Muscle layer of duodenum (tissue), 2 donors: Measurements from ENCODE around the gene MTURN.

Source experiments
- H3K27ac ChIP-seq: one replicate; pipeline ENCODE4 v1.7.0; 2013; ENCODE audit warnings: mild to moderate bottlenecking, low read length
- H3K27me3 ChIP-seq: one replicate; pipeline ENCODE4 v1.7.0; 2013; ENCODE audit warnings: low read depth, mild to moderate bottlenecking, control low read depth, low read length
- H3K36me3 ChIP-seq, 2 donors: one replicate each; pipeline ENCODE4 v1.7.0; 2013; ENCODE audit warnings: low read length in 2 of 2, control low read depth in 1 of 2, mild to moderate bottlenecking in 1 of 2; ENCODE audit not compliant: insufficient read depth in 2 of 2, control insufficient read depth in 1 of 2
- H3K4me1 ChIP-seq, 2 donors: one replicate each; pipeline ENCODE4 v1.7.0; 2013; ENCODE audit warnings: low read length in 2 of 2, mild to moderate bottlenecking in 2 of 2, control low read depth in 1 of 2, moderate library complexity in 1 of 2; ENCODE audit not compliant: insufficient read depth in 2 of 2, control insufficient read depth in 1 of 2
- H3K4me3 ChIP-seq, 2 donors: one replicate each; pipeline ENCODE4 v1.7.0; 2013; ENCODE audit warnings: low read length in 2 of 2, low read depth in 1 of 2, mild to moderate bottlenecking in 1 of 2
- H3K9me3 ChIP-seq, 2 donors: one replicate each; pipeline ENCODE4 v1.7.0; 2013; ENCODE audit warnings: low read length in 2 of 2, control low read depth in 1 of 2, mild to moderate bottlenecking in 1 of 2; ENCODE audit not compliant: control insufficient read depth in 1 of 2
- donor health status: healthy.

The MTURN gene

DNA sequence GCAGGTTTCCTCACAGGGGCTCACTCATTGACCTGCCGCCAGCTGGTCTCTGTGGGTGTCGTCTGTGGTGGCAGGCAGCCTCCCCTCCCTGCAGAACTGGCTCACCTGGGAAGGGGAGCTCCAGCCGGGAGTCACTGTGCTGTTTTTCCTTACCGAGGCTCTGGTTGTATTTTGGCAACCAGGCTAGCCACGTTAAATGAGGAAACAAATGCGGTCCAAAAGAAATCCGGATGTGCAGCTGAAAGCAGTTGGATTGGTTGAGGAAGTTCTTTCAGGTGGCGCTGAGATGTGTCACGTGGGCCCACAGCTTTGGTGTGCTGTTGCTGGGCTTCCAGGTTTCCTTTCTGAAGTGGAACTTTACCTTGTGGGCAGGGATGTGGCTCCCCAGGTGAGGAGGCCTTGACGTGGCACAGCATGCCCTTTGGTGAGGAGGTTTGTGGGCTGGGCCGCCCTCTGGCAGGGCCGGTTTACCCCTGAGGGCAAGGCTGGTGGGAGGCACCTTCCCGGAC, 14.2 kb downstream of the MTURN start:
- Histone ChIP-seq H3K27me3 (no peaks in the 10 kb centered on the region), H3K36me3 (peaks cover 3 to 18% of the 10 kb centered on the region in 2 donors), H3K4me1 (peaks cover 0 to 15% of the 10 kb centered on the region in 2 donors), H3K4me3 (no peak overlapping the region), H3K9me3 (no peaks in the 10 kb centered on the region), H3K27ac (no peak overlapping the region)

DNA sequence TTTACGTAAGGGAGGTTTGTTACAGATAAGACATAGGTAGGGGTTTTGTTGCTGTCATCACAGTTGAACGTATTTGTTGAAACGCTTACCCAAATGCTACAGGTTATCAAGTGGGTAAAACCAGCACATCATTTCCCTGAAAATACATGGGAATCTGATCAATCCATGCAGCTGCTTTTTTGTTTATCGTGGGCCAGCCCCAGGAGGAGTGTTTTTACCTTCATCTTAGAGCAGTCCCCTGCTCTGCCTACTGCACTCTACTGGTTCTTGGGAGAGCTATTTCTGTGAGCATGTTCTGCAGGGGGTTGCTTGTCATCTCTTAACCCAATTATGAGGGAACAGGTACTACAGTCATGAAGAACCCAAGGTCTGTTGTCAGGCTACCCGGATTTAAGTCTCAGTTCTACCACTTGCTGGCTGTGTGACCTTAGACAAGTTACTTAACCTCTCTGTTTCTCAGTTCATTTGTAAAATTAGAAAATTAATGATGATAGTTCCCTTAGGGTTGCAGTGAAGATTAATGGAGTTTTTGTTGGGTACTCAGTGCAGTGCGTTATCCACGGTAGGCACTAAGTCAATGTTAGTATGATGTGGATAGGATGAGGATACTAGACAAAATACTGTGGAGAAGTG, 15.0 kb downstream of the MTURN start:
- Histone ChIP-seq H3K27me3 (no peaks in the 10 kb centered on the region), H3K27ac (no peak overlapping the region)

DNA sequence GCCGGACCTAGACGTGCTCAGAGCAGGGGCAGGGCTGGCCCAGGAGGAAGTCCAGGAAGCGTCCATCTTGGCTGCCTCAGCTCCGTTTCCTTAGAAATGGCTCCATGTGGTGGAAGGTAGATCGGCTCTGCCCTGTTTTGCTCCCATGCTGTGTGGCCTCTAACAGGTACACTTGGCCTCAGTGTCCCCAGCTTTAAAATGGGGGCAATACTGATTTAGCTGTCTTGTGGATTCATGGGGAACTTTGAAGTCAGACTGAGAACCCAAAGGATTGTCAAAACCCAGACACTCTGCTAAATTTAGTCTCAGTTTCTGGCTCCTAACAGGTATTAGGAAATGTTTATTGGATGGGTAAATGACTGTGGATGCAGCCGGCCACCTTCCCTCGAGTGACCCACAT, 15.9 kb downstream of the MTURN start:
- peaks cover 0 to 15% of the 10 kb centered on the region in 2 donors for H3K4me1 ChIP-seq
- peaks cover 3 to 27% of the 10 kb centered on the region in 2 donors for H3K36me3 ChIP-seq
- no peaks in the 10 kb centered on the region for H3K27me3 ChIP-seq
- H3K4me3 ChIP-seq = no peak overlapping the region
- H3K27ac ChIP-seq = no peak overlapping the region
- no peaks in the 10 kb centered on the region for H3K9me3 ChIP-seq

More for the DNA sequence above, 15.0 kb downstream of the MTURN start:
- H3K9me3 ChIP-seq = no peaks in the 10 kb centered on the region
- H3K36me3 ChIP-seq = peaks cover 3 to 26% of the 10 kb centered on the region in 2 donors
- no peak overlapping the region for H3K4me3 ChIP-seq
- H3K4me1 ChIP-seq = peaks cover 0 to 15% of the 10 kb centered on the region in 2 donors

DNA sequence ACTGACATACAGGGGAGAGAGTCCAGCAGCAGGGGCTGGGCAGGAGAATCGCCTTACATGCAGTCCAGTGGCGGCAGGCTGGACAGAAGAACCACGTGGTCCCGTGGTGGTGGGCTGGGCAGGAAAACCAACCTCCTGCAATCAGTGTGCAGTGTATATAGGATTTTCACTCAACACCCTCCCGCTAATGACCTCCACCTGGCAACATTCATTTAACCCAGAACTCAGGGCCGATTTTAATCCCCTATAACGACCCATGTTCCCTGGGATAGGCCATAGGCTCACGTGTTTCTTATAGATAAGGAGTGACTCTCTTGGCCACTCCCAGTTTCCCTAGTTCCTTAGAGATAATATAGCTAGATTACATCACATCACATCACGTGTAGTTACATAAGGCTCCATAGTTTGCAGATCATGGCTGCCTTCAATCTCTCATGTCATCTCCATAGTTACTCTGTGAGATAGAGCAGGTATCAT, 19.4 kb downstream of the MTURN start:
- H3K9me3 ChIP-seq = no peaks in the 10 kb centered on the region
- no peak overlapping the region for H3K27ac ChIP-seq
- no peaks in the 10 kb centered on the region for H3K27me3 ChIP-seq
- H3K36me3 ChIP-seq = peaks cover 3 to 27% of the 10 kb centered on the region in 2 donors
- no peak overlapping the region for H3K4me3 ChIP-seq
- H3K4me1 ChIP-seq = peaks cover 0 to 4% of the 10 kb centered on the region in 2 donors

DNA sequence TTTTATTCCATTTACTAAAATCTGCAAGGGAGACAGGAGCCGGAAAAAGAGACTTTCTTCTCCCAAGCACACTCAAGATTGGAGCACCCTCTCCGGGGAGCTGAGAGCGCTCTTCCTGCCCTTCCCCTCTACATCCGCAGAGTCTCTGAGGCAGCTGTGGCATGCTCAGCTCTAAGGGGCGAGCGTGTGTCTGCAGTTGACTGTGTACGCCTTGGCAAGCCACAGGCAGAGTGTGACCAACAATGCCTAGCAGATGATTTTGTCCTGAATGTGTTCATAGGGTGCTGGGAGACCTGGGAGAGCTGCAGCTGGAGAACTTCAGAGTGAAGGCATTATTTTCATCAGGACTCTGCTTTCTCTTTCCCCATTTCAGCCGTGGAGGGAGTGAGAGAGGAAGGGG, 20.7 kb downstream of the MTURN start:
- H3K27me3 ChIP-seq = no peaks in the 10 kb centered on the region
- no peak overlapping the region for H3K4me3 ChIP-seq
- no peak overlapping the region for H3K27ac ChIP-seq
- no peaks in the 10 kb centered on the region for H3K9me3 ChIP-seq
- peaks cover 3 to 22% of the 10 kb centered on the region in 2 donors for H3K36me3 ChIP-seq
- peaks cover 0 to 12% of the 10 kb centered on the region in 2 donors for H3K4me1 ChIP-seq

DNA sequence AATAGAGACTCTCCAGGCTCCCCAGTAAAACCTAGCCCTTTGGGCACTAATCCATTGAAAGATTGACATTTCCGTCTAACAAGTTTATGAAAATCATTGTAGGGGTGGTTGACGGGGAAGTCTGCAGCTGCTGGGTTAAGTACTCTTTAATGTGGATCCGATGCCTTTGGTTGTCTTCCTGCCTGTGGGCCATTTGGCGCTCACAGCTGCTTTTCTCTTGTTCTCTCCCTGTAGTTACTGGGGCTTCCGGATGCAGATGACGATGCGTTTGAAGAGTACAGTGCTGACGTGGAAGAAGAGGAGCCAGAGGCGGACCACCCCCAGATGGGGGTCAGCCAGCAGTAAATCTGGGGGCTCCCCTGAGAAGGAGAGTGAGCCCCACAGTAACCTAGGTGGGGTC, 22.4 kb downstream of the MTURN start:
- Histone ChIP-seq H3K27me3 (no peaks in the 10 kb centered on the region), H3K9me3 (no peaks in the 10 kb centered on the region), H3K36me3 (peaks cover 1 to 20% of the 10 kb centered on the region in 2 donors), H3K27ac (no peak overlapping the region), H3K4me3 (no peak overlapping the region), H3K4me1 (peaks cover 0 to 14% of the 10 kb centered on the region in 2 donors)

DNA sequence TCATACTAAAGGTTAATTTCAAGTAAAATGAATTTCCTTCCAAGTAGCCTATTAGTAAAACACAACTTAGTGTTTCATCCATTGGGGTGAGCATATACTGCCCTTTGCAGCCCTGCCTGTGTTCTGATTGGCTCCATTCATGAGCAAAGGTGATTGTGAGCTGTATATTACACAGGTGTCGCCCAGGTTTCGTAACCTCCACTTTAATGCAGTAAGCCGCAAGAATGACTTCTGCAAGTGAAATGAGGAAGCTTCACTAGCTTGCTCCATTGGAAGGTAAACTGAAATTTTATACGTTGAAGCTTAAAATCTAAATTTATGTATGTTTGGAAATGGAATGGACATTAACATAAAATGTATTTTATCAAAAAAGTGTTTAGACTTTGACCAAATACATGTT, 24.4 kb downstream of the MTURN start:
- Histone ChIP-seq H3K36me3 (peaks cover 0 to 16% of the 10 kb centered on the region in 2 donors), H3K27ac (no peak overlapping the region), H3K27me3 (no peaks in the 10 kb centered on the region), H3K9me3 (no peaks in the 10 kb centered on the region), H3K4me1 (peaks cover 5 to 32% of the 10 kb centered on the region in 2 donors), H3K4me3 (no peak overlapping the region)

DNA sequence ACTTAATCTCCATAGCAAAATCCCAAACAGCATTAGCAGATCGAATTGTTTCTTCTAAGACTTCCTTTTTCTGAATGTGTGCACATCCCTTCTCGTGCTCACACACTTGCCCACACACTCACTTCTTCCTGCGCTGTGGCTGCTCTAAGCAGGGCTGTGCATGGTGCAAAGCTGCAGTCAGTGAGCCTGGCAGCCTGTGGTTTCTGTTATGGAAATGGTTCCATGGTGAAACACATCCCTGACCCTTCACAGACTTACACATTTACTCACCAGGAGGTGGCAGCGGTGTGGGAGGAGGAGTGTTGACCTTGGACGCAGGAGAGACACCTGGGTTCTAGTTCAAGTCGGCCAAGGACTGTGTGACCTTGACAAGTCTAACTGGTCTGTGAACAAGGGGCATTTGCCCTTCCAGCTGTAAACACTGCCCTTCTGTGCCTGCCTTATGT, 24.9 kb downstream of the MTURN start:
- Histone ChIP-seq H3K4me3 (no peak overlapping the region), H3K9me3 (no peaks in the 10 kb centered on the region), H3K27ac (no peak overlapping the region), H3K27me3 (no peaks in the 10 kb centered on the region), H3K4me1 (peaks cover 6 to 34% of the 10 kb centered on the region in 2 donors), H3K36me3 (peaks cover 0 to 10% of the 10 kb centered on the region in 2 donors)

DNA sequence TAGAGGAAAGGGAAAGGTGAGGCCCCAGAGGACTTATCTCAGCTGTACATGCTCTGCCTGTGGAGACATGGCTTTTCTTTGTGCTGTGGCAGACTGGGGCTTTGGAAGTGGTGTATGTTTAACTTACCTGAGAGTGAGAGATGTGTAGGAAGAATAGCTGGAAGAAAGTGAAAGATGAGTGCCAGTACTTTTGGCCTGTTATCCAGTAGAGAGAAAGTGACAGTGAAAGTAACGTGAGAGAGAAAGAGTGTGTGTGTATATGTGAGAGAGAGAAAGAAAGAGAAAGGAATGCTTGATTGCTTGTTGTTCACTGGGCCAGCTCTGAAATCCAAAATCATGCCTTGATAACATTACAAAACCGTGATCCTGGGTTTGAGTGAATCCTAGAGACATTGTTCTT, 25.5 kb downstream of the MTURN start:
- H3K27ac ChIP-seq = no peak overlapping the region

DNA sequence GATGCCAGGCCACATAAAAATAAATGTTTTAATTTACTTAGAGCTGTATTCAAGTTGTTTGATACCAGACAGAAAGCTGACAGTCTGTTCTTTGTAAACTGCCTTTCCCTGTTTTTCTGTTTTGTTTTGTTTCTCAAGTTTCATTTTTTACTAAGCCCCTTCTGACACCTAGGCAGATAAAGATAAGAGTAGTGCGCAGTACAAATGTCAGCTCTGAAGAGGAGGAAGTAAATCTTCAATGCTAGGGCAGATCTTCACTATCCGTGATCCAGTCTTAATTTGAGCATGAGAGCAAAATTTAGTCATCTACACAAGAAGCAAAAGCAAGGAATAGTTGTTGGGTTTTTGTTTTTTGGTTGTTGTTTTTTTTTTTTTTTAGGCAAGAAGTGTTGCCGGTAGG, 27.3 kb downstream of the MTURN start:
- Histone ChIP-seq H3K4me1 (peaks cover 13 to 40% of the 10 kb centered on the region in 2 donors), H3K4me3 (no peak overlapping the region), H3K27me3 (no peaks in the 10 kb centered on the region), H3K27ac (no peak overlapping the region), H3K9me3 (no peaks in the 10 kb centered on the region), H3K36me3 (peaks cover 0 to 9% of the 10 kb centered on the region in 2 donors)

More for the DNA sequence above, 25.5 kb downstream of the MTURN start:
- Histone ChIP-seq H3K36me3 (peaks cover 0 to 9% of the 10 kb centered on the region in 2 donors), H3K4me1 (peaks cover 12 to 40% of the 10 kb centered on the region in 2 donors), H3K4me3 (no peak overlapping the region), H3K9me3 (no peaks in the 10 kb centered on the region), H3K27me3 (no peaks in the 10 kb centered on the region)

DNA sequence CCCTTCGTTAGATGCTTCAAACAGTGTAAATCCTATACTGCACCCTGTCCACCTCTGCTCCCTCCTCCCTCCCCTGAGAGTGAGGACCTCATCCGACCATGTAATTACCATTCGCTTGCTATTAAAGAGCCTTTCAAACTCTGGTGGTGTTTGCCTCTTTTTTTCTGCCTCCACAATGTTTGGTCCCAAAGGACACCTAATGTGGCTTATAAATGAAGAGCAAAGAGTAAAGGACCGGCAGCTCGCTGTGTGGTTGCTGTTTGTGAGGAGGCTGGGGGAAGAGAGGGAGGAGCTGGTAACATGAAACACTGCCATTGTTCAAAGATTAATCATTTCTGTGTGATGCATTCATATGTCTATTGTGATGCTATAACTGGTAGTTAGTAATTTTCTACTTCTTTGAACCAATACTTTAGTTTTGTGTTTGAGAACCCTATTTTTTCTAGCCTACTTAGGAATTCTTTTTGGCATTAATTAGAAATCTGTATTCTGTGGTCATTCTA, 27.9 kb downstream of the MTURN start:
- Histone ChIP-seq H3K27me3 (no peaks in the 10 kb centered on the region), H3K4me1 (peaks cover 13 to 40% of the 10 kb centered on the region in 2 donors), H3K4me3 (no peak overlapping the region), H3K27ac (peak overlapping the region; percentile 11), H3K9me3 (no peaks in the 10 kb centered on the region), H3K36me3 (peaks cover 0 to 4% of the 10 kb centered on the region in 2 donors)
